HFF-Myc (cell line): ENCODE results near the gene FIG4.

Source experiments
- DNase-seq: peaks from one replicate; pipeline ENCODE4 v3.0.0-alpha.2; 2011; ENCODE audit warnings: low read depth; ENCODE audit errors: extremely low read depth
- H3K4me3 ChIP-seq: replicated peaks from 2 replicates; pipeline ENCODE4 v1.5.1; 2011; ENCODE audit warnings: low read depth, mild to moderate bottlenecking, control low read depth, low read length
- TF ChIP-seq, protein P1 (sequence below): IDR thresholded peaks from 2 replicates; pipeline ENCODE4 v1.5.1; 2012; ENCODE audit warnings: mild to moderate bottlenecking, low read depth, low read length, control low read depth; ENCODE audit errors: missing control alignments

Gene FIG4

DNA sequence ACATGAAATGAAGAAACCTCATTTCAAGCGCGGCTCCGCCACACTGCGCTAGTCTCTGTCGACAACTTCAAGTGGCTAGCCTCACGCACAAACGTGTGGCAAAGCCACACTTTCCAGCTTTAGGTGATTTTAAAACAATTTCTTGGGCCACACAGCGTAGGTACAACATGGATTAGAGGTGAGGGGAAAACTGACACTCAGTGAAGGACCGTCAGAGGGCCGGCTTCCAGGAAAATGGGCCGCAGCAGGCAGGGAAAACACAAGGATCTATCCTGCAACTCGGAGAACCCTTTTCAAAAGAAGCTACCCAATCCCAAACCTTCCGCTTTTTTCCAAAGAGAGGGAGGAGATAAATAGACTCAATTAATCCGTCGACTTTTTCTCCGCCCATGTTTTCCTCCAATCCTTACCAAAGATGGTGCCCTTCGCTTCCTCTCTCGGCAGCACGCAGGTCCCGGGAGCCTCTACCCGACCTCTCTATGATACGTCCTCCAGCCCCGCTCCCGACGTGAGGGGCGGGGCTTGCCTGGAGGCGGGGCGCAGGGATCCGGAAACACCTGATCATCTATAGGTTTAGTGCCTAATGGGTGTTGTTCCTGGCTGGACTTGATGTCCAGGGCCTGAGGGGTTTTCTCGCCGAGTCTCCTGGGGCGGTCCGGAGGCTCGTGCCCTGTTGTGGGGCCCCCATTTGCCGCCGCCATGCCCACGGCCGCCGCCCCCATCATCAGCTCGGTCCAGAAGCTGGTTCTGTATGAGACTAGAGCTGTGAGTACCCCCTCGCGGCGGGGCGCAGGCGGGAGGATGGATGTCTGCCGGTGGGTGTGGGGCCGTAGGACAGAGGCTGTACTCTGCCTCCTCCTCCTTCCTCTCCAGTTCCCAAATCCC, at the start of gene FIG4, which contains the start of gene AK9:
FIG4 (plus strand) TSS at position 560 of the 885 bp plus-strand sequence; CDS start at position 700, 140 bp downstream.
AK9 (minus strand) TSS at position 466 of the 885 bp plus-strand sequence. CDS start 15,457 bp downstream, outside the sequence.
- DNase-seq = peak; percentile 82
- TF ChIP-seq, protein P1, sequence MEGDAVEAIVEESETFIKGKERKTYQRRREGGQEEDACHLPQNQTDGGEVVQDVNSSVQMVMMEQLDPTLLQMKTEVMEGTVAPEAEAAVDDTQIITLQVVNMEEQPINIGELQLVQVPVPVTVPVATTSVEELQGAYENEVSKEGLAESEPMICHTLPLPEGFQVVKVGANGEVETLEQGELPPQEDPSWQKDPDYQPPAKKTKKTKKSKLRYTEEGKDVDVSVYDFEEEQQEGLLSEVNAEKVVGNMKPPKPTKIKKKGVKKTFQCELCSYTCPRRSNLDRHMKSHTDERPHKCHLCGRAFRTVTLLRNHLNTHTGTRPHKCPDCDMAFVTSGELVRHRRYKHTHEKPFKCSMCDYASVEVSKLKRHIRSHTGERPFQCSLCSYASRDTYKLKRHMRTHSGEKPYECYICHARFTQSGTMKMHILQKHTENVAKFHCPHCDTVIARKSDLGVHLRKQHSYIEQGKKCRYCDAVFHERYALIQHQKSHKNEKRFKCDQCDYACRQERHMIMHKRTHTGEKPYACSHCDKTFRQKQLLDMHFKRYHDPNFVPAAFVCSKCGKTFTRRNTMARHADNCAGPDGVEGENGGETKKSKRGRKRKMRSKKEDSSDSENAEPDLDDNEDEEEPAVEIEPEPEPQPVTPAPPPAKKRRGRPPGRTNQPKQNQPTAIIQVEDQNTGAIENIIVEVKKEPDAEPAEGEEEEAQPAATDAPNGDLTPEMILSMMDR = peak; percentile 10
- peak within 1 kb of the TSS; percentile 87 for H3K4me3 ChIP-seq

DNA sequence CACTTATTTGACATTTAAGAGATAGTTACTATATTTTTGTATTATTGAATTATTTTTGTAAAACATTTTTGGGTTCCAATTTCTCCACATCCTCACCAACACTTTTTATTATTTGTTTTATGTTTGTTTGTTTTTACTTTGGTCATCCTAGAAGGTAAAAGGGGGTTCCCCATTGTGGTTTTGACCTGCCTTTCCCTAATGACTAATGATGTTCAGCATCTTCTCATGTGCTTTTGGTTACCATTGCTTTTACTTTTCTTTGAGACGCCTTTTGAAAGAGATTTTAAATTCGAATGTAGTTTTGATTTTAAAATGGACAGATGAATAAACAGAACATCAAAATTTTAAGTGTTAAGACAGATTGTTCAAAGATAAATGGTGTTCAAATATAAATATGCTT, 47.0 kb upstream of the FIG4 start:
- no peak overlapping the region for H3K4me3 ChIP-seq
- no peak for DNase-seq
- TF ChIP-seq, protein P1 = no peak

DNA sequence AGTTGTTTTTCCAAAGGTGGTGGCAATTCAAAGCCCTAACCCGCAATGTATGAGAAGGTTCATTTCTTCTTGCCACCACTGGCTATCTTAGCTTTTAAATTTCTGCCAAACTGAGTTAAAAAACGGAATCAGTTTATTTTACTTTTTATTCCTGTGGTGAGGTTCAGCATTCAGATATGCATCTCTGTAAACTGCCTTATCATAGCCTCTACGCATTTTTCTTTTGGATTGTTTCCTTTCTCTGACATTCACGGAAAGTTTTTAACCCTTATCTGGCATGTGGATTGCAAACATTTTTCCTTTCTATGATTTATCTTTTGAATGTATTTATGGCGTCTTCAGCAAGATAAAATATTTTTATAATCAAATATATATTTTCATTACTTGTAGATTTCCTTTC, 37.8 kb upstream of the FIG4 start:
- no peak for DNase-seq
- no peak overlapping the region for H3K4me3 ChIP-seq
- TF ChIP-seq, protein P1 = no peak

DNA sequence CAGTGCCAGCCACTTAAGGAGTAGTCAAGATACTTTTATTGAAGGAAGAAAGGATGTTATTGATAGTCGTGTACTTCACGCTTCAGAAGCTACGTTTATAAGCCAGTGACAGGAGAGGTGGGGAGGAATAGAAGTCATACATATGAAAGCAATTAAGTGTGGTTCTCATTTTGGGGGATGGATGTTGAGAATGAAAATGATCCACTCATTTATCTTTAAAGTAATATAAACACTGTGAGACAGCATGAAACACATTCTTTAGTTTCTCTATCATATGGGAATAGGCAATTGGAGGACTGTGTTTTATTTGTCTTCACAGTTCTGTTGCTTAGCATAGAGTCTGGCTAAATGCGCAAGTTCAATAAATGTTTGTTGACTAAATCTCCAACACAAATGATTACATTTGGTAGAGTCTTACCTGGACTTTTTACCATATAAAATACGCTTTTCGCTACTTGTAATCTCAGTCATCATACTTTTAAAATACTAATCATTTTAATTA, 35.3 kb upstream of the FIG4 start:
- DNase-seq = no peak
- H3K4me3 ChIP-seq = no peak overlapping the region
- TF ChIP-seq, protein P1 = no peak

DNA sequence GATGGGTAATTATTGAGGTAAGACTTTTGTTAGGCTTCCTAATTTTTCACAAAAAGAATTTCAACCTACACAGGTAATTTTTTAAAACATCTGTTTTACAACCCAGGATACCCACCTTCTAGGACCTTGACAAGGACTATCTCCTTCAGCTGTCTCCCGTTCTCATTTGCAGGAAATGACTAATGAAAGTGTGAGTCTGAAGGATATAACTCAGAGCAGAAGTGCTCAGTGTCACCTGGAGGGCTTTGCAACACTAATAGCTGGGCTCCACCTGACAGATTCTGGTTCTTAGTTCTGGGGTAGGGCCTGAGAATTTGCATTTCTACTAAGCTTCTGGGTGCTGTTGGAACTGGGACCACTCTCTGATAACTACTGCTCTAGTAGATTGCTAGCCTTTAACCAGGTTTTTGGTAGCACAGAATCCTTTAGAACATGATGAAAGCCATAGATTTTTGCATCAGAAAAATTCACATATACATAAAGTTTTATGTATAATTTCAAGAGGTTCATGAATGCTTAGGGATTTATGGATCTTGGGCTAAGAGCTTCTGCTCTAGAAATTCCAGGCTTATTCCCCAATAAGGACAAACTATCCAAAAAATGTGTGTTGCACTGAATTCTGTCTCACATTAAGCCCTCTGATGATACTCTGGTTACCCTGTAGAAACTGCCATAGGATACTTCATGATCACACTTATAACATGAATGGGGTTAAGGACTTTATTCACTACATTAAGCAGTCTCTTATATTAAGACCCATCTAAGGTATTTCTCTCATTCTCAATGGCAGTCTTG, 30.4 kb upstream of the FIG4 start:
- DNase-seq = no peak
- TF ChIP-seq, protein P1 = no peak
- H3K4me3 ChIP-seq = no peak overlapping the region

DNA sequence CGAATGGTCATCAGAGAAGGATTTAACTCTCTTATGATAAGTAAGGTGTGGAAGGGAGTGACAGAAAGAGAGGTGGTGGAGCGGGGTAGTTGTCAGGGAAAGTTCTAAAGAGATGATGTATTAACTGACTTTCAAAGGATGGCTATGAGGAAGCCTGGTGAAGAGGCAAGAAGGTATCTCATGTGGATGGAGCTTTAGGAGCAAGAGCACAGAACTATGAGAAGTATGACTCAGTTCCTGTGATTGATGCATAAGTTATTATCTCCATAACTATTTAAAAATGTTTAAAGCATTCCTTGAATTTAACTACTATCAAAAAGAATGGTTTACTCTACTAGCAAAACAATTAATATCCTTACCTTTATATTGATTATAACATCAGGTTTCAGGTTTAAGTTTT, 28.9 kb upstream of the FIG4 start:
- DNase-seq = no peak
- no peak overlapping the region for H3K4me3 ChIP-seq
- TF ChIP-seq, protein P1 = no peak
